Fibroblast of the aortic adventitia (primary cell): ENCODE results near the gene RFTN1. TPM values are rescaled to one million over a fixed set of nuclear protein-coding genes. Genes with fewer than 3 reads are reported as not detected.

Source experiments
- DNase-seq: peaks from one replicate; pipeline ENCODE4 v3.0.0-alpha.2; 2010; ENCODE audit warnings: low read depth
- H3K4me3 ChIP-seq: 2 replicates; pipeline ENCODE4 v1.5.1; 2011; ENCODE audit warnings: low read depth, mild to moderate bottlenecking, control low read depth, low read length, moderate library complexity
- total RNA-seq: library from RNA; depleted of rRNA; stranded (reverse); fragments of >200 nt; gene quantifications from 2 replicates; pipeline ENCODE4 v1.2.3, GENCODE V29; 2012; ENCODE audit warnings: low replicate concordance
- TF ChIP-seq, protein P1 (sequence below): IDR thresholded peaks from 2 replicates; pipeline ENCODE4 v1.5.1; 2011; ENCODE audit warnings: mild to moderate bottlenecking, low read length, control low read depth, inconsistent platforms; ENCODE audit not compliant: insufficient read depth

The RFTN1 gene
- total RNA-seq, 1 donor, result 54.7 TPM

GRCh38 chr3:16372362-16373292, 140.9 kb downstream of the RFTN1 start:
- DNase-seq, result peak; percentile 53
- TF ChIP-seq, protein P1, sequence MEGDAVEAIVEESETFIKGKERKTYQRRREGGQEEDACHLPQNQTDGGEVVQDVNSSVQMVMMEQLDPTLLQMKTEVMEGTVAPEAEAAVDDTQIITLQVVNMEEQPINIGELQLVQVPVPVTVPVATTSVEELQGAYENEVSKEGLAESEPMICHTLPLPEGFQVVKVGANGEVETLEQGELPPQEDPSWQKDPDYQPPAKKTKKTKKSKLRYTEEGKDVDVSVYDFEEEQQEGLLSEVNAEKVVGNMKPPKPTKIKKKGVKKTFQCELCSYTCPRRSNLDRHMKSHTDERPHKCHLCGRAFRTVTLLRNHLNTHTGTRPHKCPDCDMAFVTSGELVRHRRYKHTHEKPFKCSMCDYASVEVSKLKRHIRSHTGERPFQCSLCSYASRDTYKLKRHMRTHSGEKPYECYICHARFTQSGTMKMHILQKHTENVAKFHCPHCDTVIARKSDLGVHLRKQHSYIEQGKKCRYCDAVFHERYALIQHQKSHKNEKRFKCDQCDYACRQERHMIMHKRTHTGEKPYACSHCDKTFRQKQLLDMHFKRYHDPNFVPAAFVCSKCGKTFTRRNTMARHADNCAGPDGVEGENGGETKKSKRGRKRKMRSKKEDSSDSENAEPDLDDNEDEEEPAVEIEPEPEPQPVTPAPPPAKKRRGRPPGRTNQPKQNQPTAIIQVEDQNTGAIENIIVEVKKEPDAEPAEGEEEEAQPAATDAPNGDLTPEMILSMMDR, result no peak
- H3K4me3 ChIP-seq, result no peak overlapping the region

GRCh38 chr3:16370872-16371740, 142.4 kb downstream of the RFTN1 start:
- H3K4me3 ChIP-seq, result no peak overlapping the region
- TF ChIP-seq, protein P1, result no peak
- DNase-seq, result peak; percentile 43

- no peak for DNase-seq
- TF ChIP-seq, protein P1, result no peak
- no peak overlapping the region for H3K4me3 ChIP-seq
Measured at GRCh38 chr3:16370503-16370871, 143.0 kb downstream of the RFTN1 start.

DNA sequence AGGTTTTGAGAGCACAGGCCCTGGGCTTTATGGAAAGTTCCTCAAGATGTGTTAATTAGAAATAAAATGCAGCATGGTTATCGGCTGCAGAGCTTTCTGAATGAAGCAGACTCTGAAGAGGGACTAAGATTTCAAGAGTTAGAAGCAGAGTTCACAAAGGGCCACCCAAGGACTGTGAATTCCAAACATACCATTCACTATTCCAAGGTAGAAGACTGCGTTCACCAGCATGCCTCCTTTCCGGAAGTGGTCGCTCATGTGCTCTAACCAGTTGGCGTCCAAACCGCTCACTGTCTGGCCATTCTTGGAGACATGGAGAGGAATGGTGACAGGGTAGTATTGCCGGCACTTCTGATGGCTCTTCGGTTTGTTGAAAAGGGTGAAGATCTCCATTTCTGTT, 143.6 kb downstream of the RFTN1 start:
- TF ChIP-seq, protein P1, result no peak
- no peak for DNase-seq
- H3K4me3 ChIP-seq, result no peak overlapping the region

- DNase-seq, result no peak
- TF ChIP-seq, protein P1, result no peak
- H3K4me3 ChIP-seq, result no peak overlapping the region
Measured at GRCh38 chr3:16369276-16369675, 144.2 kb downstream of the RFTN1 start.

DNA sequence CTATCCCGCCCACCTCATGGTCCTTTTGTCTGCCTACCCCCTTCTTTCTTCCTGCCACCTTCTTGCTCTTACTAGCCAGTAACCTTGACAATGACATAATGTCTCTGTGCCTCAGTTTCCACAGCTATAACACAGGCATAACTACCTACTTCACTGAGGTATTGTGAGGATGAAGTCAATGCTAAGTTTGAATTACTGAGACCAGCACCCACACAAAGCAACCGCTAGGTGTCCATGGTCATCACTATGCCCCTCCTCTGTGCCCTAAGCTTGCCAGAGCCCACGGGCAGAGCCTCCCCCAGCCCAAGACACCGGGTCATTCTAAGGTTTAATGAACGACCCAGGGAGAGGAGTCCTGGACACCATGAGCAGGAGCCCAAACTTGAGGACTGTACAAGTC, 146.9 kb downstream of the RFTN1 start:
- H3K4me3 ChIP-seq, result no peak overlapping the region
- DNase-seq, result no peak
- TF ChIP-seq, protein P1, result no peak
